HG03521 (cell line): Measurements from ENCODE around the gene CLNK.
A peak's percentile ranks its signal among the peaks of the same experiment; 100 is the strongest.

Experiments
- ATAC-seq: cut with Tn5 transposase; IDR thresholded peaks from one replicate; pipeline ENCODE4 v1.9.1; 2021; ENCODE audit warnings: mild to moderate bottlenecking, moderate library complexity; ENCODE audit not compliant: unreplicated experiment

The CLNK gene

DNA sequence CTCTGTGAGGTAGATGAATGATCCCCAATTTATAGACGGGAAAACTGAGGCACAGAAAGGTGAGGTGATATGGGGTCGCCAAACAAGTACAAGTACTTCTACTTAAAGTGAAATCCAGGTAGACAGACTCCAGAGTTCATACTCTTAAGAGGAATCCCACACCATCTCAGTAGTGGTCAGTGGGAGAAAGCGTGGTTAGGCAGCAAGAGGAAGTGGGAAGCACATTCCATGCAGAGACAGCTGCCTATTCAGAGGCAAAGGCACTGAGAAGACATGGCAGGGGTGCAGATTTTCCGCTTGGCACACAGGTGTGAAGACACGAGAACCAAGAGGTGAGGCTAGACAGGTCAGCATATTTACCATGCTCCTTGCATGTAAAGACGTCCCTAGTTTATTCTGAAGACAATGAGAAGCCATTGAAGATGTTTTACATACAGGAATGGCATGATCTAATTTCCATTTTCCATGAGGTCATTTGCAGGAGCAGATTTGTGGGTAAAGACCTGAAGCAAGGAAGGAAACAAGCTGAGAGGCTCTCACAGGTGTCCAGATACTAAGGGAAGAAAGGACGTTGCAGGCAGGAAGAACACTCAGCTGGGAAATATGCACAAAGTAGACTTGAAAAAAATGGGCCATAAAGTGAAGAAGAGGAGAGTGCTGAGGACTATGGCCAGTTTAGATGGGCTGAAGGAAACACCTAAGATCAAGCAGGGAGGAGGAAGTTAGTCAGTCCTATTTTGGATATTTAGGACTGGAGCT lies 17.3 kb upstream of the CLNK start:
- no peak for ATAC-seq

DNA sequence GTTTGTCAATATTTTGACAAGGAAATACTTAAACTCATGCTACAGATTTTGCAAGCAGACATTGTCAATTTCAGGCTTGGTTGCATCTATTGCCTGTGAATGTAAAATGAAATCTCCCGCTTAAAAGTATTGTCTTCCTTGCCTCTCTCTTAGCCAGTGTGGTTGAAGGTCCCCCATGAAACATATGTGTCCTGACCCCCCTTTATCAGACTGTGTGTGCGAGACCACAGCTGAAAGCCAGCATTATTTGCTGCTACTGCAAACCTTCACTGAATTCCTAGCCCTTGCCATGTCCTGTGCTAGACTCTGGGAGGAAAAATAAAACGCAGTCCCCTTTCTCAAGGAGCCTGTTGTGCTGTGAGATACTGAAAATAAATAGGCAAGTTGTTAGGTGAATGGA lies 16.6 kb upstream of the CLNK start:
- no peak for ATAC-seq

DNA sequence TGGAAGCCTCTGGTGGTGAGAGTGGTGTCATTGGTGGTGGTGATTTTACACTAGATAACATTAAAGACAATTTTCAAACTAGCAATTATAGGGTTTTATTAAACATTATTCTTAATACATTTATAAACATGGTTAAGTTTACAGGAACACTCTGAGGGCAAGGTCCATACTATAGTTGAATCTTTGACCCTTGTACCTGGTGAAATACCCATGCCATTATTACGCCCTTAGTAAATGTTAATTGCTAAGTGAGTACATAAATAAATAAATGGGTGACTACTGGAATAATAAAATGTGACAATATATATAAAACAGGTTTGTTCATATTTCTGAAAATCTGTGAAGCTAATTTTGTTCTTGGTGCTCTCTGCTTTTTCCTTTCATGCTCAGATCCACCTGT lies 13.6 kb upstream of the CLNK start:
- ATAC-seq: no peak

DNA sequence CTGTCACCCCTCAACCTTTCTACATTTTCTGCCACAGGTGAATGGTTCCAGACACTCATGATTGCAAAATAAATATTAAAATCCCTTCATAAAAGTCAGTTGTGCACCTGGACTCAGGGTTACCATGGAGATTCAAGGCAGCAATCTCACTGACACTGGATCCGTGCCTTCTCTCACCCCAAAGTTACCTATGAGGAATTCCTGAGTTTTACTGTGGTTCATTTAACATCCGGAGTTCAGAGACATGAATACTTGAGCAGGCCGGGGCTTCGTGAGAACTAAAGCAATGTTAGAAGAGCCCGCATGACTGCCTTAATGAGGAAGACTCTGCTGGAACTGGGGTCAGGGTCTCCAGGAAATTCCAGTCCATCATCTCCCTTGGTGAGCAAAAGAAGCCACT lies 12.5 kb upstream of the CLNK start:
- no peak for ATAC-seq

DNA sequence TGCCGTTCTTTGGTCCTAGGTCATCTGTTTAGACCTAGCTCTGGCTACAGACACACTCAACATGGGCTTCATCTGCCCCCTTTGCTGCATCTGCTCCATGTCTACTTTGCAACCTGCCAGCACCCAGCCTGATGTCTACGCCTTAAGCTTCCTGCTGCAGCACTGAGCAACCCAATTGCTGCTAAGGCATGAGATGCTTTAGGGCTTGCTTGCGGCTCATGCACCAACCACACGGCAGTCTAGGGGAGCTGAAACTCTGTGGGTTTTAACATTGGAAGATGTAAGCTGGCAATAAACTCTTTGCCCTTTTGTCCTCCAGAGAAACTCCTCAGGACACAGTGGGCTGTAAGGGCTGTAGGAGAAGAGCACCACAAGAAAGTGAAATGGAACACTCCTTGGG lies 11.7 kb upstream of the CLNK start:
- no peak for ATAC-seq

- no peak for ATAC-seq
These were observed 10.3 kb upstream of the CLNK start for GRCh38 chr4:10694828-10695209.

DNA sequence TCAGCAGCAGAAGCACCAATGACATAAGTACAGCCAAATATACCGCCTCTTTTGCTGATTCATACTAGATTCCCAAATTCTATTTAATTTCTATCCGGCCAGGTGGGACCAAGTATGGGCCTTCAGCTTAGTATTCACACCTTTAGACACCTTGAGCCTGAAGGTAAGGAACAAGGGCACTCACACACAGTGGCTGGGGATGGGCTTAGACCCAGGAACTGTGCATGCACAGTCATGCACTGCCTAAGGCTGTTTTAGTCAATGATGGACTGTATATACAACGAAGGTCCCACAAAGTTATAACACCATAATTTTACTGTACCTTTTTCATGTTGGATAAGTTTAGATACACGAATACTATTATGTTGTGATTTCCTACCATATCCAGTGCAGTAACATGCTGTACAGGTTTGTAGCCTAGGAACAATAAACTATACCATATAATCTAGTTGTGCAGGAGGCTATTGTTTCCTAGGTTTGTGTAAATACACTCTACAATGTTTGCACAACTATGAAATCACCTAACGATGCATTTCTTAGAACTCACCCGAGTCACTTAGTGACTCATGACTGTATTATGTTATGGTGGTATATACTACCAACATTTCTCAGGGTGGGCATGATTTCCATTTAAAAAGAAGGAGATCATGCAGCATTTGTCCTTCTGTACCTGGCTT lies 9.7 kb upstream of the CLNK start:
- ATAC-seq: no peak

GRCh38 chr4:10691651-10692050 lies 7.1 kb upstream of the CLNK start:
- no peak for ATAC-seq

DNA sequence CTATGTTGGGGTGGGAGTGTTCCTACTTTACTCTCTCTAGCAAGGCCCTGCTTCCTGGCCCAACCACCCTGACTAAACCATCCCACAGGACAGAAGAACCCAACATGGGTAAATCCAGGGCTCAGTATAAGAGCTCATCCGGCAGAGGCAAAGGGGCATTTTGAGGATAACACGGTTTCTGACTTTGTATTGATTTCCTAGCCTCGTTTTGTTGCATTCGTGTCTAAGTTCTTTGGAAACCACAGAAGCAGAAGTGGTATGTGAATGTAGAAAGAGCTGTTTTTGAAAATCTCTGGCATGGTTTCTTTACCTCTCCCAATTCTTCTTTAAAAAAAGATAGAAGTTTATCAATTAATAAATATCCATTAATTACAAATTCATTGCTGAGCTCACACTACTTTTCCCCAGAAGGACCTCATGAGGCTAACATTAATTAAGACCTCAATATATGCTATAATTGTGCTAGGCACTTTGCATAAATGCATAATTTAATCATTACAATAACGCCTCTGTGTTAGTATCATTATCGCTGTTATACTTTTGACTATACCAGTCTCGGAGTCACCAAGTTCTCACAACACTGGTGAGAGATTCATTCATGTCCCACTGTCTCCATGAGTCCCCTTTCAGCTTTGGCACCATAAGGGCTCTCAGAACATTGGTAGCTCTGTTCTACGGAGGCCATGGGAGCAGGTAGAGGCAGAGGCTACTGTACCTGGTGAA lies 5.8 kb upstream of the CLNK start:
- ATAC-seq: peak; percentile 40

- no peak for ATAC-seq
These were observed 4.3 kb upstream of the CLNK start for GRCh38 chr4:10688846-10689245.

DNA sequence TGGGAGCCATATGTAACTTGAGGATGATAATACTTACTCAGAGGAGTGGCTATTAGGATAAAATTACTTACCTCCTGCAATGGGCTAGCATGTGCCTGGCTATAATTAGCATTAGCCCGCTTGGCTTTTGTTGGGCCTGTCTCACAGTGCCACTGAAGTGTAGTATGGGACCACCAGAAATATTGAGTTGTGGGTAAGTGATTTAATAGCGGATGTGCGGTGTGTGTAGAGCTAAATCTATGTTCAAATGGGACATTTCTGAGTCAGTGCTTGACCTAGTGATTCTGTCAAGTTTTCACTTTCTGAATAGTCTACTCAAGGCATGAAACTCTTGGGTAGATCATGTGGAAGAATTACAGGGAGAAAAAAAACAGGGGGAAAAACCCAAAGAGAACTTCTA lies 3.5 kb upstream of the CLNK start:
- ATAC-seq: no peak

GRCh38 chr4:10687526-10687925 lies 3.0 kb upstream of the CLNK start:
- no peak for ATAC-seq

DNA sequence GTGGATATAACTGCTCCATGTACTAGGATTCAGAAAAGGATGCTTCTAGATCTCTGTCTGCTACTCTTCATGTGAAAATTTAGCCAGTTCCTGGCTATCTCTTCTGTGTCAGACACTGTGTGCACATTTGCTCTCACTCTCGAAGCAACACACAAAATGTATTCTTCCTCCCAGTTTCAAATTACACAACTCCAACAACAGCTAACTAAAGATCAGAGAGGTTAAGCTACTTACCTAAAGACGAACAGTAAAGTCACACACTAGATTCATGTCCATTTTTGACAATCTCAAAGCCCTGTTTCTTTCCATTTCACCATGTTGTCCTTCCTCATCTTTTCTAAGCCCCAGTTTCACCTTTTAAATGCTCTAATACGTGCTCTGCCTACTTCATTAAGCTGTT lies 2.2 kb downstream of the CLNK start:
- ATAC-seq: no peak

- peak; percentile 35 for ATAC-seq
These were observed 6.6 kb downstream of the CLNK start for GRCh38 chr4:10677796-10678497.

DNA sequence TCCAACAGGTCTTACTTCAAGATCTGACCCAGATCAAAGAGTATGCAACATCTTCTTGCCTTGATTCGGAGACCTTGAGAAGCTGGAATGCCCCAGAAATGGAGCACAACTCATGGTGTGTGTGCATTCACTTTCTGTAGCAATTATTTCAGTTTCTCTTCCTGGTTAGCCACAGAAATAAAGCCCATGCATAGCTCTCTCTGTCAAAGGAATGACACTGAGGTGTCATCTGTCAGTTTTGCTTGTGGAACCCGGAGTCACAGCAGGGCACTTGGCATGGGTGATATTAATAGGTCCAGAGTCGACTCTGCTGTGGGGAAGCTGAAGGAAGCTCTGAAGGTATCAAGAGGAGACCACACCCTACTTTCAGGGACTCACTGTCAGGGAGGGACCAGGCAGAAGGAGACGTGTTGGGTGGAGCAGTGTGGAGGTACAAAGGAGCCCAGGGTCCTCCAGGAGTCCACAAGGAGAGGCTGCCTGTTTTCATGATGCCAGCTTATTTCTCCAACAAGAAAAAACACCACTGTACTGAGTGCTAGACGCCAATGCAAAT lies 10.7 kb downstream of the CLNK start:
- ATAC-seq: peak; percentile 57

DNA sequence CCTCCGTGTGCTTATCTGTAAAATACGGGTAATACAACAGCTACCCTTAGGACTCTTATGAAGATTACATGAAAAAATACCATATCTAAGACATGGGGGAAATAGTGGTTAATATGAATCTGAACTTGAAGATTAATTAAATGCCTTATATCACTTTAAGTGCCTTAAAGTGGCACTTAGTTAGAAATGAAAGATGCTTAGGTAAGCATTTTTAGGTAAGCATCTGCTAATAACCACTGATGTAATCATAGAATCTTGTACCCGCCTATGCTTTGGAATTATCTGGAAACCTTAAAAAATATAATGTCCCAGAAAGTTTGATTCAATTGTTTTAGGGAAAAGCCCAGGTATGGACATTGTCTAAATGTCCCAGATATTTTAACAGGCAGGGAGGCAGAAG lies 12.2 kb downstream of the CLNK start:
- no peak for ATAC-seq

- no peak for ATAC-seq
These were observed 12.8 kb downstream of the CLNK start for GRCh38 chr4:10671799-10672198.

GRCh38 chr4:10671366-10671765 lies 13.2 kb downstream of the CLNK start:
- peak; percentile 90 for ATAC-seq

DNA sequence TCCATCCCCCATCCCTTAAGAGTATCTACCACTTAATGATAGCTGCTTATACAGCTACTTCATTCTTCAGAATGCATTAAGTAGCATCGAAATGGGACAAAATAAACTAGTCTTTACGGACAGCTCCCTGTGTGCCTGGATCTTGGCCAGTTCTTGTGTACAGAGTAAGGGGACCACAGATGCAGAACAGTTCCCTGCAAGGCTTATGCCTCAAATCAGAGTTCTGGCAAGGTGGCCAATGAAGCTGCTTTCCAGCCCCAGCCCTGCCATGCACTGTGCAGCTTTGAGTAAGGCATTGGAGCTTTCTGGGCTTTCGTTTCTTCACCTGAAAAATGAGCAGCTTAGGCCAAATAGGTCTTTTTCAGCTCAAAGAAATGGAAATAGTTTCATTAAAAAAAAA lies 14.2 kb downstream of the CLNK start:
- ATAC-seq: no peak

DNA sequence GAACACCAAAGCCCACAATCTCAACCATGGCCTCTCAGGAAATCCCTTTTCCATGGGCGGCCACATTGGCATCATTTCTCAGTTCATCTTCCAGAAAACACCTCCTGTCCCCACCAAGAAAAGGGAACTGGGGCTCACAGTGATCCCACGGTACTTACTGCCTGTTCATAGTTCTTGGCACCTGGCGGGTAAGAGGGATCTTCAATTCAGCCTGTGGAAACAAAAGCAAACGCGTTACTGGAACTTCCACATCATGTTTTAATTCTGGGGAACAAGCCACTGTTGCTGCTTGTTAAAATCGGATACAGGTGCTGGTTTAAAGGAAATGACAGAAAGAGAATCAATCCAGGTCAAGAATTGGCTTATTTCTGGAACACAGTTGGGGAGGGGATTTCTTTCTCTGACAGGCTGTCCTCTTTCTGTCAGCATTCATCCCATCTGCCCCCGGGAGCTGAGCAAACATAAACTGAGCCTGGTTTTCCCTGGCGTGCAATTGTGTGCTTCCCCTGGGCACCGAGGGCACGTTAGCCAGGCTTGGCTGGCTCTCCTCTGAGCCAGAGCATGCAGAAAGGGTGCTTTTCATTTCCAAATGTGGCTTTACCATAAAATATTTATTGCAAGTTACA lies 16.8 kb downstream of the CLNK start:
- no peak for ATAC-seq

DNA sequence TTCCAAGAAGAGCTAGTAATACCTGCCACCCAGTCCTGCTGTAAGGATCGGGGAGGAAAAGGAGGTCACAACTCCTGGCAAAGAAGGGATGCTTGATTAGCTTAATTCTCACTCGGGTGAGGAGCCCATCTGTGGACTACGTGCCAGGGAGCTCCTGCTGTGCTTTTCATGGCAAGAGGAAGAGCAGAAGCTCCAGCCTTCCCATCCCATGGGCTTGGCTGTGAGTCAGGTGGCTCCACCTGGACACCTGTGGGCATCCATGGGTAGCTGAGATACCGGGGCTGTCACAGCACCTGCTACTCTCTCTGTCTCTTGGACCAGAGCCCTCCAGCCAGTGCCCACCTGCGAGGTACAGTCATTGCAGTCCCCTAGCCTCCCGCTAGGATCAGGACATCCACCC lies 18.0 kb downstream of the CLNK start:
- ATAC-seq: no peak
